GM23338 (cell line): ENCODE measurements around the gene C6orf120. TPM values are rescaled to one million over a fixed set of nuclear protein-coding genes. Genes with fewer than 3 reads are reported as not detected.

Experiments used
- polyA plus RNA-seq: library from polyadenylated mRNA; unstranded; fragments of >200 nt; fragmentation: Nextera tagmentation; extraction: Ambion mirVana; gene quantifications from 2 replicates; pipeline ENCODE4 v1.2.1, GENCODE V29; 2016
- total RNA-seq: library from RNA; depleted of rRNA; stranded (reverse); fragments of >200 nt; shearing (Covaris generic); gene quantifications from 2 replicates; pipeline ENCODE4 v1.2.3, GENCODE V29; 2014; rRNA removed

Gene C6orf120
- total and polyA plus RNA-seq, 2 experiments from 2014 or later = 18.8 to 57.3 TPM

Other genes with a start within 250 kb of the C6orf120 start
- 65.9 and 80.4 TPM in 2 replicates for gene WDR27, start 97 bp upstream of the C6orf120 start, total RNA-seq
- gene WDR27, start 97 bp upstream of the C6orf120 start, polyA plus RNA-seq = 42.8 and 55.3 TPM in 2 replicates
- gene PHF10, start 22.4 kb downstream of the C6orf120 start, total RNA-seq = 44.7 and 48.1 TPM in 2 replicates
- gene PHF10, start 22.4 kb downstream of the C6orf120 start, polyA plus RNA-seq = 15.7 and 16.5 TPM in 2 replicates
- gene DYNLT2, start 49.4 kb downstream of the C6orf120 start, total RNA-seq = 2.8 and 3.3 TPM in 2 replicates
- gene DYNLT2, start 49.4 kb downstream of the C6orf120 start, polyA plus RNA-seq = 1.6 and 4.4 TPM in 2 replicates
- 7.6 and 11.7 TPM in 2 replicates for gene ERMARD, start 49.5 kb downstream of the C6orf120 start, total RNA-seq
- gene ERMARD, start 49.5 kb downstream of the C6orf120 start, polyA plus RNA-seq = 8.5 and 8.6 TPM in 2 replicates